NCI-H526 treated with DMSO at 0.1 percent for 48 hours (cell line): Measurements from ENCODE around the gene MORN4.

ENCODE experiments used
- DNase-seq: peaks from one replicate; lab custom pipeline; 2025; lab: John Stamatoyannopoulos, UW

Gene MORN4

GRCh38 chr10:97573021-97573420 is 60.3 kb downstream of the MORN4 start:
- DNase-seq: no peak

GRCh38 chr10:97572214-97572989 is 60.9 kb downstream of the MORN4 start, which contains the start of gene ANKRD2:
Gene ANKRD2, plus strand, starts transcription at chr10:97572779. Its CDS starts 10 bp downstream, at chr10:97572789.
- DNase-seq: no peak

GRCh38 chr10:97571622-97572021 is 61.7 kb downstream of the MORN4 start:
- no peak for DNase-seq

GRCh38 chr10:97570789-97571471 is 62.4 kb downstream of the MORN4 start:
- no peak for DNase-seq

- no peak for DNase-seq
Measured at GRCh38 chr10:97570146-97570788, 63.0 kb downstream of the MORN4 start.

GRCh38 chr10:97567891-97568290 is 65.4 kb downstream of the MORN4 start:
- DNase-seq: no peak

GRCh38 chr10:97566336-97566996 is 66.8 kb downstream of the MORN4 start:
- DNase-seq: no peak

- DNase-seq: no peak
Measured at GRCh38 chr10:97564776-97565175, 68.5 kb downstream of the MORN4 start.
